Panc1 (cell line): Measurements from ENCODE around the gene EPB41L4B. TPM values are rescaled to one million over a fixed set of nuclear protein-coding genes. Genes with fewer than 3 reads are reported as not detected.

Source experiments
- ATAC-seq: fragments of 200-7000 bp; cut with Tn5 transposase; 2 replicates; pipeline ENCODE4 v1.9.1; 2020; ENCODE audit warnings: mild to moderate bottlenecking, moderate library complexity
- BruUV-seq: library from RNA; stranded (reverse); fragments of 400-500 nt; replicated peaks from 2 replicates; lab custom pipeline; 2021; lab: Mats Ljungman, UMichigan
- CTCF ChIA-PET: fragments of 300-600 bp; sonication (Branson Sonifier 250); formaldehyde crosslinking; loops from one replicate; lab custom pipeline; 2022; ENCODE audit warnings: antibody characterized with exemption; lab: Charles Lee
- POLR2A ChIA-PET: fragments of 300-600 bp; sonication (Branson Sonifier 250); formaldehyde crosslinking; loops from one replicate; lab custom pipeline; 2022; ENCODE audit warnings: antibody characterized with exemption; lab: Charles Lee
- DNase-seq: peaks from one replicate; pipeline ENCODE4 v3.0.0-alpha.2; 2010; ENCODE audit warnings: low read depth, low spot score
- H3K27ac ChIP-seq: 2 replicates; pipeline ENCODE4 v1.5.1; 2011; ENCODE audit warnings: mild to moderate bottlenecking, low read length, inconsistent platforms
- H3K27me3 ChIP-seq: fragments of 200-500 bp; sonication (Bioruptor generic); 2 replicates; pipeline ENCODE4 v1.6.0; 2014; ENCODE audit warnings: low read length, inconsistent platforms; ENCODE audit not compliant: control insufficient read depth, insufficient read depth
- H3K36me3 ChIP-seq: fragments of 200-500 bp; sonication (Bioruptor generic); 2 replicates; pipeline ENCODE4 v1.5.1; 2014; ENCODE audit warnings: inconsistent platforms, mild to moderate bottlenecking, low read length, moderate library complexity; ENCODE audit not compliant: control insufficient read depth, insufficient read depth
- H3K4me1 ChIP-seq: 2 replicates; pipeline ENCODE4 v1.5.1; 2011; ENCODE audit warnings: inconsistent platforms, mild to moderate bottlenecking, low read length, moderate library complexity; ENCODE audit not compliant: control insufficient read depth, insufficient read depth
- H3K4me3 ChIP-seq, 2 experiments: 2 replicates each; pipeline ENCODE4 v1.5.1; 2011 to 2012; ENCODE audit warnings: low read depth in 2 of 2, low read length in 2 of 2, mild to moderate bottlenecking in 2 of 2, inconsistent platforms in 1 of 2, moderate library complexity in 1 of 2
- H3K9me3 ChIP-seq: fragments of 200-500 bp; sonication (Bioruptor generic); 2 replicates; pipeline ENCODE4 v1.5.1; 2014; ENCODE audit warnings: low read depth, mild to moderate bottlenecking, inconsistent platforms, low read length, moderate library complexity; ENCODE audit not compliant: control insufficient read depth, insufficient read depth
- POLR2AphosphoS5 ChIP-seq: IDR thresholded peaks from 2 replicates; pipeline ENCODE4 v1.6.1; 2012; ENCODE audit warnings: mild to moderate bottlenecking, low read depth, low read length, moderate library complexity
- REST ChIP-seq, 2 experiments: IDR thresholded peaks; 2 replicates each; pipeline ENCODE4 v1.6.1; 2011 to 2012; ENCODE audit warnings: low read depth in 2 of 2, control low read depth in 1 of 2, low read length in 1 of 2, mild to moderate bottlenecking in 1 of 2, moderate library complexity in 1 of 2; ENCODE audit not compliant: insufficient read depth in 1 of 2
- SIN3A ChIP-seq: IDR thresholded peaks from 2 replicates; pipeline ENCODE4 v1.6.1; 2012; ENCODE audit warnings: low read depth, mild to moderate bottlenecking, low read length, moderate library complexity, borderline replicate concordance; ENCODE audit not compliant: insufficient read depth
- TCF7L2 ChIP-seq: IDR thresholded peaks from 2 replicates; pipeline ENCODE4 v1.6.1; 2011; ENCODE audit warnings: mild to moderate bottlenecking, low read depth, low read length, inconsistent platforms
- in situ Hi-C: cut with HindIII; loops from 2 replicates; pipeline ENCODE4 v1.10.0; 2016; ENCODE audit warnings: low sequenced_read_pairs, low pct_unique_long_range_greater_than_20kb
- intact Hi-C: fragments of 100-400 bp; cut with micrococcal nuclease; formaldehyde crosslinking; loops from one replicate; pipeline ENCODE4 v1.10.0; 2022; ENCODE audit not compliant: unreplicated experiment
- total RNA-seq: library from RNA; stranded (reverse); gene quantifications from one replicate; pipeline ENCODE4 v1.2.1, GENCODE V29; 2021; ENCODE audit not compliant: unreplicated experiment
- TF ChIP-seq, protein P1 (sequence below): fragments of 450-650 bp; IDR thresholded peaks from 2 replicates; pipeline ENCODE4 v1.5.1; 2017; ENCODE audit warnings: mild to moderate bottlenecking

EPB41L4B gene
- total RNA-seq, 1 experiment from 2014 or later: 27.8 TPM

- H3K27me3 ChIP-seq: no peaks in the 10 kb centered on the region
- DNase-seq (no peak), ATAC-seq (no peak)
- in situ Hi-C loops: no loop called here
- ChIA-PET CTCF (no interaction called here), POLR2A (no interaction called here)
- no peak overlapping the region for H3K4me3 ChIP-seq
- no peak overlapping the region for H3K27ac ChIP-seq
- H3K4me1 ChIP-seq: no peaks in the 10 kb centered on the region
- no TSS peak for BruUV-seq
- intact Hi-C loops: no loop called here
- peaks cover 8% of the 10 kb centered on the region; the same call in 1 of the 2 replicates for H3K36me3 ChIP-seq
- no peaks in the 10 kb centered on the region for H3K9me3 ChIP-seq
- TF ChIP-seq POLR2AphosphoS5 (no peak), TCF7L2 (no peak), SIN3A (no peak), REST (IDR thresholded peaks at IDR 0.05; ENCODE audit: insufficient read depth in 1 of 2, low read depth in 2 of 2, low read length in 1 of 2) (no peak)
- TF ChIP-seq, protein P1, sequence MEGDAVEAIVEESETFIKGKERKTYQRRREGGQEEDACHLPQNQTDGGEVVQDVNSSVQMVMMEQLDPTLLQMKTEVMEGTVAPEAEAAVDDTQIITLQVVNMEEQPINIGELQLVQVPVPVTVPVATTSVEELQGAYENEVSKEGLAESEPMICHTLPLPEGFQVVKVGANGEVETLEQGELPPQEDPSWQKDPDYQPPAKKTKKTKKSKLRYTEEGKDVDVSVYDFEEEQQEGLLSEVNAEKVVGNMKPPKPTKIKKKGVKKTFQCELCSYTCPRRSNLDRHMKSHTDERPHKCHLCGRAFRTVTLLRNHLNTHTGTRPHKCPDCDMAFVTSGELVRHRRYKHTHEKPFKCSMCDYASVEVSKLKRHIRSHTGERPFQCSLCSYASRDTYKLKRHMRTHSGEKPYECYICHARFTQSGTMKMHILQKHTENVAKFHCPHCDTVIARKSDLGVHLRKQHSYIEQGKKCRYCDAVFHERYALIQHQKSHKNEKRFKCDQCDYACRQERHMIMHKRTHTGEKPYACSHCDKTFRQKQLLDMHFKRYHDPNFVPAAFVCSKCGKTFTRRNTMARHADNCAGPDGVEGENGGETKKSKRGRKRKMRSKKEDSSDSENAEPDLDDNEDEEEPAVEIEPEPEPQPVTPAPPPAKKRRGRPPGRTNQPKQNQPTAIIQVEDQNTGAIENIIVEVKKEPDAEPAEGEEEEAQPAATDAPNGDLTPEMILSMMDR: no peak
Measured at GRCh38 chr9:109238125-109238524, 82.7 kb downstream of the EPB41L4B start.

- Histone ChIP-seq H3K27ac (no peak overlapping the region), H3K4me1 (no peaks in the 10 kb centered on the region), H3K36me3 (no peaks in the 10 kb centered on the region), H3K27me3 (no peaks in the 10 kb centered on the region), H3K4me3 (no peak overlapping the region), H3K9me3 (no peaks in the 10 kb centered on the region)
- CTCF ChIA-PET: interaction anchor here (0.7 kb wide), 1 partner anchor 26 kb away, joined by 3 read pairs; no protein-coding TSS in a partner anchor
- intact Hi-C loops (no loop called here), in situ Hi-C loops (no loop called here)
- no peak for DNase-seq
- no TSS peak for BruUV-seq
- POLR2A ChIA-PET: no interaction called here
- no peak for ATAC-seq
- TF ChIP-seq POLR2AphosphoS5 (no peak), SIN3A (no peak), TCF7L2 (no peak), REST (IDR thresholded peaks at IDR 0.05; ENCODE audit: insufficient read depth in 1 of 2, low read depth in 2 of 2, low read length in 1 of 2) (no peak)
- TF ChIP-seq, protein P1: no peak
Measured at GRCh38 chr9:109232449-109233237, 88.2 kb downstream of the EPB41L4B start.
